NCI-H510A treated with DMSO at 0.1 percent for 48 hours (cell line): ENCODE measurements around the gene NUS1.
"Not testable (repeated sequence)": the region's sequence is repeated elsewhere in the genome, so short reads cannot be mapped to it uniquely, and the experiment has no call there.

ENCODE experiments used
- DNase-seq: peaks from one replicate; lab custom pipeline; 2025; lab: John Stamatoyannopoulos, UW

Gene NUS1

GRCh38 chr6:117711369-117711768, 36.1 kb downstream of the NUS1 start:
- no peak for DNase-seq

DNA sequence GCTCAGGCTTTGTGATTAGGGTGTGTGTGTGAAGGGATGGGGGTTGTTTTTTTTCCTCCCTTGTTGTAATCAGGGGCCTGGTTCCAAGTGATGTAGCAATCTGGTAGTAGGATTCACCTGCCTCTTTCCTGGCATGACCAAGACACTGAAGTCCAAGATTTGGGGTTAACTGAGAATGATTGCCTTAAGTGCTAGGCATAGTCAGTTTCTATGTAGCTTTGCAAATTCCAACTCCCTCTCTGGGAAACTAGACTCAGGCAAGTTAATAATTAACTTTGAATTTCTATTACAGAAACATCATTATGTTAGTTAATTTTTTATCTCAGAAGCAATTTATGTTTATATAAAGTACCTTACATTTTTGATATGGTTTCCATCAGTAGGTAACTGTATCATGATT, 43.6 kb downstream of the NUS1 start:
- no peak for DNase-seq

- not testable (repeated sequence) for DNase-seq
Measured at GRCh38 chr6:117721520-117721919, 46.3 kb downstream of the NUS1 start.

- no peak for DNase-seq
Measured at GRCh38 chr6:117728626-117729025, 53.4 kb downstream of the NUS1 start.

GRCh38 chr6:117729613-117730012, 54.3 kb downstream of the NUS1 start:
- DNase-seq = no peak

DNA sequence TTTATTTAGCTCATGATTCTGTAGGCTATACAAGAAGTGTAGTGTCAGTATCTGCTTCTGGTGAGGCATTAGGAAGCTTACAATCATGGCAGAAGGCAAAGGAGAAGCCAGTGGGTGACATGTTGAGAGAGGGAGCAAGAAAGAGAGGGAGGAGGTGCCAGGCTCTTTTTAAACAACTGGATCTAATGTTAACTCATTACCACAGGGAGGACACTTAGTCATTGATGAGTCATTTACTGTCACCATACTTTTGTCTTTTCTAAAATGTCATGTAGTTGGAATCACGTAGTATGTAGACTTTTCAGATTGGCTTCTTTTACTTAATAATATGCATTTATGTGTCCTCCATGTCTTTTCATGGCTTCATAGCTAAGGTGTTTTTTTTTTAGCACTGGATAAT, 58.1 kb downstream of the NUS1 start:
- no peak for DNase-seq

GRCh38 chr6:117739869-117740268, 64.6 kb downstream of the NUS1 start:
- no peak for DNase-seq

- no peak for DNase-seq
Measured at GRCh38 chr6:117740605-117741004, 65.3 kb downstream of the NUS1 start.

GRCh38 chr6:117750675-117751074, 75.4 kb downstream of the NUS1 start:
- not testable (repeated sequence) for DNase-seq
